Mesodermal cell (in vitro differentiated cells): ENCODE data around the gene DRD2.

Experiments
- H3K27ac ChIP-seq: 2 replicates; pipeline ENCODE4 v1.7.0; 2013; ENCODE audit warnings: mild to moderate bottlenecking, low read depth, low read length, moderate library complexity; ENCODE audit not compliant: severe bottlenecking
- H3K36me3 ChIP-seq: 2 replicates; pipeline ENCODE4 v1.7.1; 2013; ENCODE audit warnings: mild to moderate bottlenecking, low read length, moderate library complexity; ENCODE audit not compliant: control insufficient read depth, insufficient read depth
- H3K4me1 ChIP-seq: one replicate; pipeline ENCODE4 v1.7.1; 2013; ENCODE audit warnings: mild to moderate bottlenecking, low read length; ENCODE audit not compliant: insufficient read depth, control insufficient read depth, poor library complexity, severe bottlenecking
- H3K4me3 ChIP-seq: 2 replicates; pipeline ENCODE4 v1.7.0; 2013; ENCODE audit warnings: low read length, control low read depth, mild to moderate bottlenecking; ENCODE audit not compliant: insufficient read depth, poor library complexity, severe bottlenecking; ENCODE audit errors: extremely low read depth
- H3K9me3 ChIP-seq: 2 replicates; pipeline ENCODE4 v1.7.1; 2013; ENCODE audit warnings: mild to moderate bottlenecking, low read length, moderate library complexity; ENCODE audit not compliant: control insufficient read depth
- WGBS, 2 experiments: methylation state at CpG; one replicate each; pipeline ENCODE4 v1.1.5; 2013; ENCODE audit warnings: missing lambda C conversion rate in 2 of 2; ENCODE audit not compliant: insufficient coverage in 2 of 2; 5-methylcytosine and 5-hydroxymethylcytosine counted together

DRD2 gene

GRCh38 chr11:113465786-113466185 lies 9.4 kb downstream of the DRD2 start:
- no peak overlapping the region for H3K27ac ChIP-seq
- H3K4me3 ChIP-seq, result no peak overlapping the region
- 85 to 90% methylated on average over 2 to 3 of the region's 3 CpGs for WGBS, 2 experiments
- no peaks in the 10 kb centered on the region for H3K36me3 ChIP-seq
- no peaks in the 10 kb centered on the region for H3K4me1 ChIP-seq
- H3K9me3 ChIP-seq, result no peaks in the 10 kb centered on the region

- Histone ChIP-seq H3K4me1 (no peaks in the 10 kb centered on the region), H3K9me3 (no peaks in the 10 kb centered on the region), H3K27ac (no peak overlapping the region), H3K4me3 (no peak overlapping the region), H3K36me3 (no peaks in the 10 kb centered on the region)
- 60 to 77% methylated on average over 1 to 2 of the region's 2 CpGs for WGBS, 2 experiments
These were observed 10.8 kb downstream of the DRD2 start for GRCh38 chr11:113464416-113464815.

GRCh38 chr11:113462830-113463229 lies 12.4 kb downstream of the DRD2 start:
- Histone ChIP-seq H3K4me3 (no peak overlapping the region), H3K4me1 (no peaks in the 10 kb centered on the region), H3K27ac (no peak overlapping the region), H3K36me3 (no peaks in the 10 kb centered on the region), H3K9me3 (no peaks in the 10 kb centered on the region)
- 80 to 94% methylated on average over 1 to 4 of the region's 5 CpGs for WGBS, 2 experiments

GRCh38 chr11:113461639-113462038 lies 13.6 kb downstream of the DRD2 start:
- Histone ChIP-seq H3K27ac (no peak overlapping the region), H3K4me1 (no peaks in the 10 kb centered on the region), H3K4me3 (no peak overlapping the region), H3K36me3 (no peaks in the 10 kb centered on the region), H3K9me3 (no peaks in the 10 kb centered on the region)
- WGBS, 2 experiments, result 61 to 88% methylated on average over 2 to 3 of the region's 3 CpGs

- no peaks in the 10 kb centered on the region for H3K9me3 ChIP-seq
- no peaks in the 10 kb centered on the region for H3K4me1 ChIP-seq
- H3K4me3 ChIP-seq, result no peak overlapping the region
- no peaks in the 10 kb centered on the region for H3K36me3 ChIP-seq
- WGBS, 2 experiments, result 69 to 86% methylated on average over 1 to 2 of the region's 3 CpGs
- H3K27ac ChIP-seq, result no peak overlapping the region
These were observed 14.7 kb downstream of the DRD2 start for GRCh38 chr11:113460469-113460868.

- Histone ChIP-seq H3K4me1 (no peaks in the 10 kb centered on the region), H3K9me3 (no peaks in the 10 kb centered on the region), H3K27ac (no peak overlapping the region), H3K4me3 (no peak overlapping the region), H3K36me3 (no peaks in the 10 kb centered on the region)
- WGBS, 2 experiments, result no CpG with 5 or more reads among the region's 1 CpG
These were observed 17.0 kb downstream of the DRD2 start for GRCh38 chr11:113458189-113458588.

- Histone ChIP-seq H3K27ac (no peak overlapping the region), H3K4me1 (no peaks in the 10 kb centered on the region), H3K4me3 (no peak overlapping the region), H3K36me3 (no peaks in the 10 kb centered on the region), H3K9me3 (no peaks in the 10 kb centered on the region)
- WGBS, 2 experiments, result 0% methylated on average over 1 of the region's 2 CpGs
These were observed 17.4 kb downstream of the DRD2 start for GRCh38 chr11:113457784-113458183.

- Histone ChIP-seq H3K4me1 (peaks cover 2% of the 10 kb centered on the region), H3K27ac (no peak overlapping the region), H3K9me3 (no peaks in the 10 kb centered on the region), H3K36me3 (no peaks in the 10 kb centered on the region), H3K4me3 (no peak overlapping the region)
- 100% methylated on average over 1 of the region's 2 CpGs; no CpG with 5 or more reads in 1 of the 2 experiments for WGBS, 2 experiments
These were observed 20.7 kb downstream of the DRD2 start for GRCh38 chr11:113454455-113454854.

- Histone ChIP-seq H3K4me1 (peaks cover 29% of the 10 kb centered on the region), H3K4me3 (no peak overlapping the region), H3K9me3 (no peaks in the 10 kb centered on the region), H3K36me3 (no peaks in the 10 kb centered on the region), H3K27ac (no peak overlapping the region)
- WGBS, 2 experiments, result 94% methylated on average over 3 of the region's 6 CpGs
These were observed 25.5 kb downstream of the DRD2 start for GRCh38 chr11:113449743-113450142.

- Histone ChIP-seq H3K9me3 (no peaks in the 10 kb centered on the region), H3K36me3 (no peaks in the 10 kb centered on the region), H3K4me3 (no peak overlapping the region), H3K27ac (no peak overlapping the region), H3K4me1 (peaks cover 29% of the 10 kb centered on the region)
- 100% methylated on average over 3 to 5 of the region's 5 CpGs for WGBS, 2 experiments
These were observed 26.9 kb downstream of the DRD2 start for GRCh38 chr11:113448316-113448677.

- H3K27ac ChIP-seq, result no peak overlapping the region
- WGBS, 2 experiments, result 77 to 87% methylated on average over 7 to 8 of the region's 8 CpGs
- H3K36me3 ChIP-seq, result no peaks in the 10 kb centered on the region
- no peak overlapping the region for H3K4me3 ChIP-seq
- H3K9me3 ChIP-seq, result no peaks in the 10 kb centered on the region
- peaks cover 29% of the 10 kb centered on the region for H3K4me1 ChIP-seq
These were observed 27.4 kb downstream of the DRD2 start for GRCh38 chr11:113447621-113448315.
